Activated naive CD4-positive, alpha-beta T cell treated with anti-CD3 and anti-CD28 coated beads, Interleukin-2, amount 10 ng/mL, durations not matched to agents 7 days and 5 days (primary cell): ENCODE measurements around the gene CETP.
A peak's percentile ranks its signal among the peaks of the same experiment; 100 is the strongest.

ENCODE experiments used
- CTCF ChIA-PET: fragments of 350-600 bp; sonication (Branson Sonifier 250); formaldehyde crosslinking; loops from one replicate; lab custom pipeline; 2021; ENCODE audit warnings: antibody characterized with exemption; lab: Charles Lee
- DNase-seq: peaks from one replicate; pipeline ENCODE4 v3.0.0-alpha.2; 2020
- H3K27ac Mint-ChIP-seq: one replicate; pipeline ENCODE4 v1.8.0; 2021; ENCODE audit warnings: mild to moderate bottlenecking, moderate library complexity, mixed read lengths
- H3K27me3 Mint-ChIP-seq: one replicate; pipeline ENCODE4 v1.8.0; 2021; ENCODE audit warnings: mild to moderate bottlenecking, mixed read lengths
- H3K36me3 Mint-ChIP-seq: one replicate; pipeline ENCODE4 v1.8.0; 2021; ENCODE audit warnings: mixed read lengths
- H3K4me1 Mint-ChIP-seq: one replicate; pipeline ENCODE4 v1.8.0; 2021; ENCODE audit warnings: mixed read lengths
- H3K4me3 Mint-ChIP-seq: one replicate; pipeline ENCODE4 v1.8.0; 2021; ENCODE audit warnings: mild to moderate bottlenecking, moderate library complexity, mixed read lengths
- H3K9me3 Mint-ChIP-seq: one replicate; pipeline ENCODE4 v1.8.0; 2021; ENCODE audit warnings: mixed read lengths

The CETP gene

GRCh38 chr16:57009643-57010170 is 48.0 kb downstream of the CETP start:
- peaks cover 58% of the 10 kb centered on the region for H3K36me3 Mint-ChIP-seq
- CTCF ChIA-PET, result interaction anchor here (1.0 to 1.3 kb wide), 3 partner anchors 32 to 78 kb away, joined by 3 to 4 read pairs (median 3); partner anchors contain the start of gene HERPUD1
- H3K27ac Mint-ChIP-seq, result peak overlapping the region; percentile 82
- no peak overlapping the region for H3K4me3 Mint-ChIP-seq
- H3K4me1 Mint-ChIP-seq, result peaks cover 90% of the 10 kb centered on the region
- DNase-seq, result peak; percentile 33
- no peaks in the 10 kb centered on the region for H3K27me3 Mint-ChIP-seq
- no peaks in the 10 kb centered on the region for H3K9me3 Mint-ChIP-seq

- H3K4me3 Mint-ChIP-seq, result no peak overlapping the region
- H3K4me1 Mint-ChIP-seq, result peaks cover 90% of the 10 kb centered on the region
- H3K36me3 Mint-ChIP-seq, result peaks cover 54% of the 10 kb centered on the region
- CTCF ChIA-PET, result no interaction called here
- peak overlapping the region; percentile 76 for H3K27ac Mint-ChIP-seq
- DNase-seq, result peak; percentile 15
- no peaks in the 10 kb centered on the region for H3K9me3 Mint-ChIP-seq
- no peaks in the 10 kb centered on the region for H3K27me3 Mint-ChIP-seq
These were observed 50.6 kb downstream of the CETP start for GRCh38 chr16:57012353-57012752.

DNA sequence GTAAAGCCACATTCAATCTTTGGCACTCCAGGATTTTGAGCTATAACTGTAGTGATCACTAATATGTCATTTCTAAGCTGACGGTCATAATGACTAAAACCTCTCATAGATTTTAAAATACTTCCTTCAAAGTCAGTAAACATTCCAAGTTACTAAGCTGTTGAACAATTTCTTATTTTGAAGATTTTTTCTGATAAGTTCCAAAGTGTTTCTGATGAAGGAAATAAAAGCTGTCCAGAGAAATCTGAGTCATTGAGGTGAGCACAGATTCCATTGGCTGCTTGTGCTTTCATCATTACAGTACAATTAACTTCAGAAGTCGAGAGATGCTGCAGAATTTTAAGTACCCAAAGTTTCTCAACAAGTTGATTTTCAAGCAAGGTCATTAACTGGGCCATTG is 51.5 kb downstream of the CETP start:
- Mint-ChIP-seq H3K9me3 (no peaks in the 10 kb centered on the region), H3K27me3 (no peaks in the 10 kb centered on the region), H3K27ac (peak overlapping the region; percentile 98), H3K4me3 (peak overlapping the region; percentile 54), H3K4me1 (peaks cover 87% of the 10 kb centered on the region), H3K36me3 (peaks cover 63% of the 10 kb centered on the region)
- DNase-seq, result no peak
- CTCF ChIA-PET, result no interaction called here

DNA sequence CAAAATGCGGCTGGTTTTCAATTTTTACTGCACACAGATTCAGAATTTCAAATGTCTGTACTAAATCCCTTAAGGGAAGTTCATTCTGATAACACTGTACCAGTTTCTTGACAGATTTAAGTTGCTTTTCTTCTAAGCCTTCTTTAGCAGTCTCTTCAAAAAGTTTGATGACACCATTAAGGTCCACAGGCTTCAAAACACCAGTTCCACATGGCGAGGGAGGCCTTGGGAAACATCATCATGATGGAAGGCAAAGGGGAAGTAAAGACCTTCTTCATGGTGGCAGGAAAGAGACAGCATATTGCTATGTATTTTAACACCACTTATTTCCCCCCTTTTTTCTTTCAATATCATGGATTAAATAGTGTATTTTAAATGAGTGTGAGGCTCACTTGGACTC is 52.2 kb downstream of the CETP start:
- Mint-ChIP-seq H3K27me3 (no peaks in the 10 kb centered on the region), H3K9me3 (no peaks in the 10 kb centered on the region), H3K4me3 (peak overlapping the region; percentile 54), H3K36me3 (peaks cover 67% of the 10 kb centered on the region), H3K27ac (peak overlapping the region; percentile 98), H3K4me1 (peaks cover 86% of the 10 kb centered on the region)
- CTCF ChIA-PET, result no interaction called here
- peak; percentile 6 for DNase-seq

DNA sequence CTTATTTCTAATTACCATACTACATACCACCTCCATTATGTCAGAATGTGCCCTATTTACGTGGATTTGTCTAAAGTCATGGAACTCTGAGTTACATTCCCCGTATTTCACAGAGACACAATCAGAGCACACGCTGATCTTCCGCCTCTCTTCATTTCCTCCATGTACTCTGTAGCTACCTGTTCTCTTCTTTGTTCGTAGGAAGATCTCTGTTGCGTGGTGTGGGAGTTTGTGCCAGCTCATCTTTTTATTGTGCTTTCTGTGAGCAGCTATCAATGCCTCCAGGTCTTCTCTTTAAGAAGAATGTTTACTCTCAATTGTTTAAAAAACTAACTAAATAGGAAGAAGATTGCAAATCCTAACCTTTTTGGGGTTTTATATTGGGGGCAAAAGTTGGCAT is 54.6 kb downstream of the CETP start:
- CTCF ChIA-PET, result interaction anchor here (1.6 kb wide), 1 partner anchor 51 kb away, joined by 6 read pairs; no protein-coding TSS in a partner anchor
- Mint-ChIP-seq H3K27ac (peak overlapping the region; percentile 81), H3K4me3 (no peak overlapping the region), H3K4me1 (peaks cover 83% of the 10 kb centered on the region), H3K27me3 (no peaks in the 10 kb centered on the region), H3K36me3 (peaks cover 76% of the 10 kb centered on the region), H3K9me3 (no peaks in the 10 kb centered on the region)
- DNase-seq, result no peak

DNA sequence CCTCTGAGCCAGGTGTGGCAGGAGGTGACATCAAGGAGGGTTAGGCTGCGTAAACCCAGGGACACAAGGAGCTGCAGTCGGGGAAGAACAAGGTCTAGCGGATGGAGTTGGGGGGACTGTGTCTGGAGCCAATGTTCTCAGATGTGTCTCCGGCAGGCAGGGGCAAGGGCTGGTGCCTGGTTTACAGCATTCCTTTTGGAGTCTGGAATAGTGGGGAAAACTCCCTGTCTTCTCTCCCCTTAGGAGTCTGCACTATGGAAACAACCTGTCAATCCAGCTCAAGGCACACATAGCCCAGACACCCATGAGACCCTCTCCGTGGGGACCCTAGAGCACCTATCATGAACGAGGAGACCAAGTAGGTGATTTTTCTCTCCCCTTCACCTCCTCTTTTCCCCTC is 55.1 kb downstream of the CETP start:
- Mint-ChIP-seq H3K9me3 (no peaks in the 10 kb centered on the region), H3K27me3 (no peaks in the 10 kb centered on the region), H3K36me3 (peaks cover 80% of the 10 kb centered on the region), H3K27ac (peak overlapping the region; percentile 81), H3K4me3 (no peak overlapping the region), H3K4me1 (peaks cover 83% of the 10 kb centered on the region)
- CTCF ChIA-PET, result interaction anchor here (1.6 kb wide), 1 partner anchor 51 kb away, joined by 6 read pairs; no protein-coding TSS in a partner anchor
- DNase-seq, result no peak

- H3K4me3 Mint-ChIP-seq, result peak overlapping the region; percentile 10
- CTCF ChIA-PET, result interaction anchor here (1.6 kb wide), 1 partner anchor 52 kb away, joined by 6 read pairs; no protein-coding TSS in a partner anchor
- DNase-seq, result no peak
- no peaks in the 10 kb centered on the region for H3K27me3 Mint-ChIP-seq
- no peaks in the 10 kb centered on the region for H3K9me3 Mint-ChIP-seq
- H3K27ac Mint-ChIP-seq, result peak overlapping the region; percentile 29
- peaks cover 80% of the 10 kb centered on the region for H3K36me3 Mint-ChIP-seq
- H3K4me1 Mint-ChIP-seq, result peaks cover 83% of the 10 kb centered on the region
These were observed 55.5 kb downstream of the CETP start for GRCh38 chr16:57017251-57017650.

- no peak overlapping the region for H3K27ac Mint-ChIP-seq
- no peaks in the 10 kb centered on the region for H3K27me3 Mint-ChIP-seq
- no peak overlapping the region for H3K4me3 Mint-ChIP-seq
- peaks cover 84% of the 10 kb centered on the region for H3K36me3 Mint-ChIP-seq
- CTCF ChIA-PET, result no interaction called here
- no peak for DNase-seq
- no peaks in the 10 kb centered on the region for H3K9me3 Mint-ChIP-seq
- peaks cover 83% of the 10 kb centered on the region for H3K4me1 Mint-ChIP-seq
These were observed 58.0 kb downstream of the CETP start for GRCh38 chr16:57019746-57020145.

- H3K27me3 Mint-ChIP-seq, result no peaks in the 10 kb centered on the region
- peak overlapping the region; percentile 70 for H3K27ac Mint-ChIP-seq
- H3K4me3 Mint-ChIP-seq, result no peak overlapping the region
- peaks cover 88% of the 10 kb centered on the region for H3K36me3 Mint-ChIP-seq
- DNase-seq, result peak; percentile 16
- H3K4me1 Mint-ChIP-seq, result peaks cover 82% of the 10 kb centered on the region
- CTCF ChIA-PET, result interaction anchor here (1.2 kb wide), 1 partner anchor 55 kb away, joined by 5 read pairs; no protein-coding TSS in a partner anchor
- no peaks in the 10 kb centered on the region for H3K9me3 Mint-ChIP-seq
These were observed 58.9 kb downstream of the CETP start for GRCh38 chr16:57020651-57021050.

GRCh38 chr16:57021757-57022156 is 60.0 kb downstream of the CETP start:
- peak; percentile 18 for DNase-seq
- Mint-ChIP-seq H3K9me3 (no peaks in the 10 kb centered on the region), H3K27me3 (no peaks in the 10 kb centered on the region), H3K27ac (peak overlapping the region; percentile 82), H3K4me1 (peaks cover 82% of the 10 kb centered on the region), H3K36me3 (peaks cover 93% of the 10 kb centered on the region), H3K4me3 (no peak overlapping the region)
- CTCF ChIA-PET, result interaction anchor here (1.5 kb wide), 1 partner anchor 32 kb away, joined by 4 read pairs; the partner anchor contains the start of gene NLRC5

- no peak overlapping the region for H3K4me3 Mint-ChIP-seq
- no peaks in the 10 kb centered on the region for H3K27me3 Mint-ChIP-seq
- H3K36me3 Mint-ChIP-seq, result peaks cover 93% of the 10 kb centered on the region
- peak overlapping the region; percentile 82 for H3K27ac Mint-ChIP-seq
- H3K4me1 Mint-ChIP-seq, result peaks cover 82% of the 10 kb centered on the region
- H3K9me3 Mint-ChIP-seq, result no peaks in the 10 kb centered on the region
- CTCF ChIA-PET, result interaction anchor here (1.4 to 2.3 kb wide), 3 partner anchors 18 to 33 kb away, joined by 3 to 8 read pairs (median 4); partner anchors contain the start of gene NLRC5
- peak; percentile 5 for DNase-seq
These were observed 60.7 kb downstream of the CETP start for GRCh38 chr16:57022445-57022844.

GRCh38 chr16:57023541-57024249 is 61.9 kb downstream of the CETP start:
- CTCF ChIA-PET, result interaction anchor here (1.4 to 2.3 kb wide), 3 partner anchors 18 to 58 kb away, joined by 3 to 8 read pairs (median 6); no protein-coding TSS in a partner anchor
- no peaks in the 10 kb centered on the region for H3K27me3 Mint-ChIP-seq

GRCh38 chr16:57024894-57025680 is 63.3 kb downstream of the CETP start:
- H3K27ac Mint-ChIP-seq, result peak overlapping the region; percentile 82
- H3K27me3 Mint-ChIP-seq, result no peaks in the 10 kb centered on the region
- no peak overlapping the region for H3K4me3 Mint-ChIP-seq
- H3K36me3 Mint-ChIP-seq, result peaks cover 95% of the 10 kb centered on the region
- peak; percentile 18 for DNase-seq
- no peaks in the 10 kb centered on the region for H3K9me3 Mint-ChIP-seq
- CTCF ChIA-PET, result no interaction called here
- peaks cover 87% of the 10 kb centered on the region for H3K4me1 Mint-ChIP-seq

More at GRCh38 chr16:57023541-57024249, 61.9 kb downstream of the CETP start:
- peak; percentile 73 for DNase-seq
- Mint-ChIP-seq H3K27ac (peak overlapping the region; percentile 82), H3K36me3 (peaks cover 93% of the 10 kb centered on the region), H3K9me3 (no peaks in the 10 kb centered on the region), H3K4me1 (peaks cover 87% of the 10 kb centered on the region), H3K4me3 (peak overlapping the region; percentile 43)
